HG03520 (cell line): ENCODE measurements around the gene TRIO.
"Not testable (repeated sequence)": the region's sequence is repeated elsewhere in the genome, so short reads cannot be mapped to it uniquely, and the experiment has no call there.

Experiments
- ATAC-seq: cut with Tn5 transposase; IDR thresholded peaks from one replicate; pipeline ENCODE4 v1.9.1; 2021; ENCODE audit warnings: mild to moderate bottlenecking, moderate library complexity; ENCODE audit not compliant: unreplicated experiment

The TRIO gene

GRCh38 chr5:14516901-14517300 lies 373.8 kb downstream of the TRIO start:
- no peak for ATAC-seq

GRCh38 chr5:14518638-14519037 lies 375.5 kb downstream of the TRIO start:
- ATAC-seq = no peak

GRCh38 chr5:14521748-14522147 lies 378.6 kb downstream of the TRIO start:
- no peak for ATAC-seq

GRCh38 chr5:14522721-14523120 lies 379.6 kb downstream of the TRIO start:
- no peak for ATAC-seq

- ATAC-seq = no peak
Observed at GRCh38 chr5:14523243-14524034, 380.3 kb downstream of the TRIO start.

- ATAC-seq = no peak
Observed at GRCh38 chr5:14525397-14525796, 382.3 kb downstream of the TRIO start.

- ATAC-seq = no peak
Observed at GRCh38 chr5:14526493-14526892, 383.4 kb downstream of the TRIO start.

GRCh38 chr5:14528115-14528514 lies 385.0 kb downstream of the TRIO start:
- no peak for ATAC-seq

GRCh38 chr5:14528926-14529325 lies 385.8 kb downstream of the TRIO start:
- ATAC-seq = no peak

GRCh38 chr5:14531668-14532067 lies 388.5 kb downstream of the TRIO start:
- no peak for ATAC-seq

GRCh38 chr5:14532180-14532579 lies 389.0 kb downstream of the TRIO start:
- no peak for ATAC-seq

- ATAC-seq = no peak
Observed at GRCh38 chr5:14534773-14535172, 391.6 kb downstream of the TRIO start.

- no peak for ATAC-seq
Observed at GRCh38 chr5:14545308-14545707, 402.2 kb downstream of the TRIO start.

GRCh38 chr5:14545862-14546261 lies 402.7 kb downstream of the TRIO start:
- no peak for ATAC-seq

GRCh38 chr5:14547666-14548065 lies 404.5 kb downstream of the TRIO start:
- ATAC-seq = no peak

- ATAC-seq = no peak
Observed at GRCh38 chr5:14551211-14551610, 408.1 kb downstream of the TRIO start.

- no peak for ATAC-seq
Observed at GRCh38 chr5:14552017-14552416, 408.9 kb downstream of the TRIO start.

GRCh38 chr5:14554288-14554687 lies 411.1 kb downstream of the TRIO start:
- not testable (repeated sequence) for ATAC-seq

GRCh38 chr5:14556015-14556414 lies 412.9 kb downstream of the TRIO start:
- ATAC-seq = no peak

GRCh38 chr5:14557203-14557770 lies 414.1 kb downstream of the TRIO start:
- ATAC-seq = no peak

GRCh38 chr5:14557791-14558415 lies 414.8 kb downstream of the TRIO start:
- ATAC-seq = no peak
